ENCODE measurements around the gene ANKRD27.
"Not testable (repeated sequence)": the region's sequence is repeated elsewhere in the genome, so short reads cannot be mapped to it uniquely, and the experiment has no call there.

The ANKRD27 gene

DNA sequence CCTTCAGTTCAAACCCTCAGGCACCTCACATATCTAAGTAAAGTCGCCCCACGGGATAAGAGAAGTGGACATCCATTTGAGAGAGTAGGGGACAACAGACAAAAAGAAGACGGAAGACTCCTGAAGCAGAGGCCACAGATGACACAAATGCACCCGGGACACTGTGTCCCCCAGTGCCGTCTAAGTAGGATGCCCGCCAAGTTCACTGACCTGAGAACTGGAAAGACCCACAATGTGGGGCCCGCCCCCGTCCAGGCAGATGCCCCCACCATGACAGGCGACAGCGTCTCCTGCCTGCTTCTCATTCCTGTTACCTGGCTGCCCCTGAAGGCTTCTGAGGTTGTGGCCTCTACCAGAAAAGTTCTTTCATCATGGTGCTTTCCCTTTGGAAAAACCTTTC is 16.9 kb downstream of the ANKRD27 start:
- TF ChIP-seq, protein P1, sequence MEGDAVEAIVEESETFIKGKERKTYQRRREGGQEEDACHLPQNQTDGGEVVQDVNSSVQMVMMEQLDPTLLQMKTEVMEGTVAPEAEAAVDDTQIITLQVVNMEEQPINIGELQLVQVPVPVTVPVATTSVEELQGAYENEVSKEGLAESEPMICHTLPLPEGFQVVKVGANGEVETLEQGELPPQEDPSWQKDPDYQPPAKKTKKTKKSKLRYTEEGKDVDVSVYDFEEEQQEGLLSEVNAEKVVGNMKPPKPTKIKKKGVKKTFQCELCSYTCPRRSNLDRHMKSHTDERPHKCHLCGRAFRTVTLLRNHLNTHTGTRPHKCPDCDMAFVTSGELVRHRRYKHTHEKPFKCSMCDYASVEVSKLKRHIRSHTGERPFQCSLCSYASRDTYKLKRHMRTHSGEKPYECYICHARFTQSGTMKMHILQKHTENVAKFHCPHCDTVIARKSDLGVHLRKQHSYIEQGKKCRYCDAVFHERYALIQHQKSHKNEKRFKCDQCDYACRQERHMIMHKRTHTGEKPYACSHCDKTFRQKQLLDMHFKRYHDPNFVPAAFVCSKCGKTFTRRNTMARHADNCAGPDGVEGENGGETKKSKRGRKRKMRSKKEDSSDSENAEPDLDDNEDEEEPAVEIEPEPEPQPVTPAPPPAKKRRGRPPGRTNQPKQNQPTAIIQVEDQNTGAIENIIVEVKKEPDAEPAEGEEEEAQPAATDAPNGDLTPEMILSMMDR (IDR thresholded peaks at IDR 0.05; ENCODE audit: low read depth, low read length), result no peak
- no peak for DNase-seq (ENCODE audit: extremely low read depth, low read depth)

DNA sequence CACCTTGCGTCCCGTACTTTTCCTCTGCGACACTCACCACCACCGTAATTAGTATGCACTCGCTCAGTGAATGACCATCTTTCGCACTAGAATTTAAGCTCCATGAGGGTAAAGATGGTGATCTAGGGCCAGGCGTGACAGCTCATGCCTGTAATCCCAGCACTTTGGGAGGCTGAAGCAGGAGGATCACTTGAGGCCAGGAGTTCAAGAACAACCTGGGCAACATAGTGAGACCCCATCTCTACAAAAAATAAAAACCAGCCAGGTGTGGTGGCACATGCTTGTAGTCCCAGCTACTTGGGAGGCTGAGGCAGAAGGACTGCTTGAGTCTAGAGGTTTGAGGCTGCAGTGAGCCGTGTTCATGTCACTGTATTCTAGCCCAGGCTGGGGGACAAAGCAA is 18.6 kb downstream of the ANKRD27 start:
- not testable (repeated sequence) for DNase-seq (ENCODE audit: extremely low read depth, low read depth)

DNA sequence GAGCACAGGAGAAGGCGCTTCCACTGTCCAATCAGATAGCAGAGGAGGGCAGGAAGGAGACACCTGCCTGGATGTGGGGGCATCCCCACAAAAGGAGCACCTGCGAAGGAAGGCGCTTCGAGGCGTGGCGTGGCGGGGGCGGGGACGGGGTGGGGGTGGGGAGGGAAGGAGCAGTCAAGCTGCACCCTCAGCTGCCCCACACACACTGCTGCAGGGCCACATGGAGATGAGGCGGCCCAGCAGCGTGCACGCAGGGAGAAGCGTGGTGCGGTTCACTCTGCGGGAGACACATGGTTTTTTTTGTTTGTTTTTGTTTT is 21.4 kb downstream of the ANKRD27 start:
- no peak for DNase-seq (ENCODE audit: extremely low read depth, low read depth)
- TF ChIP-seq, protein P1 (IDR thresholded peaks at IDR 0.05; ENCODE audit: low read depth, low read length), result no peak

DNA sequence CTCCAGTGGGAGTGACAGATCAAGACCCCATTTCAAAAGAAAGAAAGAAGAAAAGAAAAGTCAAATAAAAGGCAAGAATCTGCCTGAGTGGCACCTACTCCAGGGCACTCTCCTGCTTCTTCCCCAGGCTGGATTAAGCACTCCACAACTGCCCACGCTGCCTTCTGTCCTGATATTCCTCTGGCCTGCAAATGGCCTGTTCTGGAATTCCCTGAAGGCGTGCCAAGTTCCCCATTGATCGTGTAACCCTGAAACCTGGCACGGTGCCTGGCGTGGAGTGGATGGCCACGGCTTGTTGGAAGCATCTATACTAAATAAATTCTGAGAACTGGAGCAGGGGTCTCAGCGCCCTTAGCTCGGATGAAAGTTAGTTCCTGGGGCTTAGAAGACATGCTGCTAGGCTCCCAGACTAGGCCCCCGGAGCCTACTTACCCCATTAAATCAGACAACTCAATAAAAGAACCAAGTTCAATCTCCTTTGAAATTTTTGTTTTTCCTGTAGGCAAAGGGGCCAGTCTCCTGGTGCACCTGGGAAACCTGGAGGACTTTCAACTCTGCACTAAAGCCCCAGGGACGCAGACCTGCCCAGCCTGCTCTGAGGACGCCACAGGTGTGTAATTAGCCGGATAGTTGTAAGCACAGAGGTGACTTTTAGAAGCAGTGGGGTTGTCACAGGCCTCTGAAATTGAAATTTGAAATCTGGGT is 21.9 kb downstream of the ANKRD27 start:
- TF ChIP-seq, protein P1 (IDR thresholded peaks at IDR 0.05; ENCODE audit: low read depth, low read length), result no peak
- DNase-seq (ENCODE audit: extremely low read depth, low read depth), result peak; percentile 4

DNA sequence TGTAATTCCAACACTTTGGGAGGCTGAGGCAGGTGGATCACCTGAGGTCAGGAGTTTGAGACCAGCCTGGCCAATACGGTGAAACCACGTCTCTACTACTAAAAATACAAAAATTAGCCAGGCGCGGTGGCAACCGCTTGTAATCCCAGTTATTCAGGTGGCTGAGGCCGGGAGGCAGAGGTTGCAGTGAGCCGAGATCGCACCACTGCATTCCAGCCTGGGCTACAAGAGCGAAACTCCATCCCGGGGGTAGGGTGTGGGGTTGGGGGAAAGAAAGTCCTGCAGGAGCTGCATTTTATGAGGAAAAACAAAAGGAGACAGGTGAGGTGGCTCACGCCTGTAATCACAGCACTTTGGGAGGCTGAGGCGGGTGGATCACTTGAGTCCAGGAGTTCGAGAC is 22.6 kb downstream of the ANKRD27 start:
- not testable (repeated sequence) for DNase-seq (ENCODE audit: extremely low read depth, low read depth)

DNA sequence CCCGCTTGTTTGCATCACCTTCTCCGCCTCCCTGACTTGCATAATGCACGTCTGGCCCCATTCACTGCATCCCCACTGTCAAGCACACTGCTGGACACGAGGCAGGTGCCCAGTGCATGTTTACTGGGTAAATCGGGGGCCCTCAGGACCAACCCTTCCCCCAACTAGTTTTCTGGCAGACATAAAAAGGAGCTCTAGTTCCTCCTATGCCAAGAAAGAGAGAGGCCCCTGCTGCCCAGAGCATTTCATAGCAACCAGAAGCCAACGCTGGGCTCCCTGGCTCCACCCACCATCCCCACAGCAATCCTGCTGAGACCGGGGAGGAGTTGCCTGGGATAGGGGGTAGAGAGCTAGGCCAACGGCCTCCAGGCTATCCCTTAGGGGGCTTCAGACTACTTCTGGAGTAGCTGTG is 23.2 kb downstream of the ANKRD27 start:
- DNase-seq (ENCODE audit: extremely low read depth, low read depth), result no peak
- TF ChIP-seq, protein P1 (IDR thresholded peaks at IDR 0.05; ENCODE audit: low read depth, low read length), result no peak

DNA sequence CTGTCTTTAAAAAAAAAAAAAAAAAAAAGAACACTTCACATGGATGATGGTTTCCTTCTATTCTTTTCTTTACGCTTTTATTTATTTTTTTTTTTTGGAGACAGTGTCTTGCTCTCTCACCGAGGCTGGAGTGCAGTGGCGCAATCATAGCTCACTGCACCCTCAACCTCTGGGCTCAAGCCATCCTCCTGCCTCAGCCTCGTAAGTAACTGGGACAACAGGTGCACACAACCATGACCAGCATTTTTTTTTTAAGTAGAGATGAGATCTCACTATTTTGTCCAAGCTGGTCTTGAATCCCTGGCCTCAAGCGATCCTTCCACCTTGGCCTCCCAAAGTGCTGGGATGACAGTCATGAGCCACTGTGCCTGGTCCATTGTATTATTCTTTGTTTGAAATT is 24.3 kb downstream of the ANKRD27 start:
- DNase-seq (ENCODE audit: extremely low read depth, low read depth), result no peak
- TF ChIP-seq, protein P1 (IDR thresholded peaks at IDR 0.05; ENCODE audit: low read depth, low read length), result no peak

DNA sequence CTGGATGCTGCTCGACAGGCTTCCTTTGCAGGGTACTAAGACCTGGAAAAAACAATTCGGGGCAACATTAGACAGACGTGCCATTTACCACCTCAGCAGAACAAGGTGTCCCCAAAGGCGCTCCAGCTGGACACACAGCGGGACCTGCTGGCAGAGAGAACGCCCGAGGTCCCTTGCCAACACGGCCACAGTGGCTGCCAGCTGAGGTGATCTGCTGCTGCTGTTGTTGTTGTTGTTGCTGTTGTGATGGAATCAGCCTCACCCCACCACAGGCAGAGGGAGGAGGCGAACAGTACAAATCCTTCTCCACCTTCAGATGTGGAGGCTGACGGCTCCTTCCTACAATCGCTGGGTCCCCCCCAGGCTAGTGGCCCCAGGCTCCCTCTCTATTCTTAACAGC is 25.2 kb downstream of the ANKRD27 start:
- no peak for DNase-seq (ENCODE audit: extremely low read depth, low read depth)
- TF ChIP-seq, protein P1 (IDR thresholded peaks at IDR 0.05; ENCODE audit: low read depth, low read length), result no peak
